Lung microvascular endothelial cell (primary cell): Measurements from ENCODE around the gene KRTAP10-8. TPM values are rescaled to one million over a fixed set of nuclear protein-coding genes. Genes with fewer than 3 reads are reported as not detected.
"Not testable (repeated sequence)": the region's sequence is repeated elsewhere in the genome, so short reads cannot be mapped to it uniquely, and the experiment has no call there.

Source experiments
- DNase-seq, 2 donors: peaks; one replicate each; pipeline versions ENCODE4 v3.0.0 to v3.0.0-alpha.2; 2010; ENCODE audit warnings: low read depth in 2 of 2
- total RNA-seq: library from RNA; depleted of rRNA; stranded (reverse); fragments of >200 nt; gene quantifications from 2 replicates; pipeline ENCODE4 v1.2.1, GENCODE V29; 2014

The KRTAP10-8 gene
- total RNA-seq, 1 donor from 2014 or later, result not detected

GRCh38 chr21:44579056-44579832 is 32.6 kb upstream of the KRTAP10-8 start:
- no peak for DNase-seq

GRCh38 chr21:44579833-44580144 is 32.1 kb upstream of the KRTAP10-8 start:
- DNase-seq, result no peak

GRCh38 chr21:44580231-44580821 is 31.6 kb upstream of the KRTAP10-8 start, which contains the start of gene KRTAP10-5:
Gene KRTAP10-5, minus strand, starts transcription at chr21:44580604. Its CDS starts 26 bp downstream, at chr21:44580578.
- not testable (repeated sequence) for DNase-seq

GRCh38 chr21:44581158-44581557 is 30.7 kb upstream of the KRTAP10-8 start:
- no peak for DNase-seq

GRCh38 chr21:44582055-44582454 is 29.8 kb upstream of the KRTAP10-8 start:
- no peak for DNase-seq

- no peak for DNase-seq
These were observed 28.6 kb upstream of the KRTAP10-8 start for GRCh38 chr21:44583089-44583799.

- no peak for DNase-seq
These were observed 28.1 kb upstream of the KRTAP10-8 start for GRCh38 chr21:44583800-44584147.

GRCh38 chr21:44585892-44586291 is 26.0 kb upstream of the KRTAP10-8 start:
- no peak for DNase-seq

GRCh38 chr21:44589094-44589493 is 22.8 kb upstream of the KRTAP10-8 start:
- no peak for DNase-seq

- no peak for DNase-seq
These were observed 22.1 kb upstream of the KRTAP10-8 start for GRCh38 chr21:44589586-44590305.

- no peak for DNase-seq
These were observed 21.6 kb upstream of the KRTAP10-8 start for GRCh38 chr21:44590311-44590721.

- DNase-seq, result not testable (repeated sequence)
These were observed 20.7 kb upstream of the KRTAP10-8 start for GRCh38 chr21:44590897-44591800.

GRCh38 chr21:44591801-44592130 is 20.1 kb upstream of the KRTAP10-8 start:
- not testable (repeated sequence) for DNase-seq

- DNase-seq, result no peak
These were observed 19.2 kb upstream of the KRTAP10-8 start, which contains the start of gene KRTAP10-6 for GRCh38 chr21:44592446-44593311. Gene KRTAP10-6, minus strand, starts transcription at chr21:44592505. Its CDS starts 21 bp downstream, at chr21:44592484.

GRCh38 chr21:44593598-44594405 is 18.1 kb upstream of the KRTAP10-8 start:
- DNase-seq, result no peak

- no peak for DNase-seq
These were observed 17.4 kb upstream of the KRTAP10-8 start for GRCh38 chr21:44594406-44594916.

- no peak for DNase-seq
These were observed 16.4 kb upstream of the KRTAP10-8 start for GRCh38 chr21:44595524-44595923.

- no peak for DNase-seq
These were observed 15.7 kb upstream of the KRTAP10-8 start for GRCh38 chr21:44596068-44596725.
